ENCODE measurements around the gene ANKRD40CL.

GRCh38 chr17:50774225-50774803, 7.0 kb upstream of the ANKRD40CL start:
- TF ChIP-seq EZH2phosphoT487 (IDR thresholded peaks at IDR 0.05; ENCODE audit: insufficient read depth, low read depth), result no peak
- TF ChIP-seq EZH2 (IDR thresholded peaks at IDR 0.05; ENCODE audit: insufficient read depth, poor library complexity, severe bottlenecking), result no peak
